ENCODE data around the gene EPN1.

The EPN1 gene

DNA sequence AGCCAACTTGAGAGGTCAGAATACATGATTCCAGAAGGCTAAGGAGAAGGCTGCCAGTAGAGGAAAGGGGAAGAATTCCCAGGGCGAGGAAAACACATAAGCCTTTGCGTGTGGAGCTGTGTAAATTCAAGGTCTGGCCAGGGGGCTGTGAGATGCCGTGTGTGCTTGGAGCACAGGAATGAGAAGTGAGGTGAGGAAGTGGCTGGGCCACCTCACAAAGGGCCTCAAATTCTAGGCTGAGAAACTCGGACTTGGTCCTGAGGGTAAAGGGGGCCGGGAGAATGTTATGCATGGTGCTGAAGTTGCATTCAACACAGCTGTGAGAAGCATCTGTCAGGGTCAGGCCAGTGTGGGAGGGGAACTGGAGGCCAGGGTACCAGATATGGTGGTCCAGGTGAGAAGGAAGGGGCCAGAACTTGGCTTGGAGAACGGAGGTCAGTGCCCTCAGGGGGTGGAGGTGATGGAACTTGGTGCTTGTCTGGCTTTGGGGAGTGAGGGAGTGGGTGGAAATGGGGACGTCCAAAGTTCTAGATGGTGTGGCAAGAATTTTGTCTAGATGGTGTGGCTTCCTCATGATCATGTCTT lies 39.1 kb upstream of the EPN1 start:
- peak overlapping the region; percentile 74 to 82 for H3K4me3 ChIP-seq (ENCODE audit: low read depth in 1 of 2, low read length in 1 of 2)
- peaks cover 7% of the 10 kb centered on the region for H3K36me3 ChIP-seq
- no peaks in the 10 kb centered on the region for H3K9me3 ChIP-seq
- peaks cover 46 to 57% of the 10 kb centered on the region in 2 experiments for H3K4me1 ChIP-seq (ENCODE audit: control insufficient read depth in 1 of 2, insufficient read depth in 1 of 2, low read depth in 1 of 2, low read length in 1 of 2)
- H3K27ac ChIP-seq: peak overlapping the region; percentile 93
- H3K27me3 ChIP-seq: peaks cover 15% of the 10 kb centered on the region
- TF ChIP-seq, protein P1, sequence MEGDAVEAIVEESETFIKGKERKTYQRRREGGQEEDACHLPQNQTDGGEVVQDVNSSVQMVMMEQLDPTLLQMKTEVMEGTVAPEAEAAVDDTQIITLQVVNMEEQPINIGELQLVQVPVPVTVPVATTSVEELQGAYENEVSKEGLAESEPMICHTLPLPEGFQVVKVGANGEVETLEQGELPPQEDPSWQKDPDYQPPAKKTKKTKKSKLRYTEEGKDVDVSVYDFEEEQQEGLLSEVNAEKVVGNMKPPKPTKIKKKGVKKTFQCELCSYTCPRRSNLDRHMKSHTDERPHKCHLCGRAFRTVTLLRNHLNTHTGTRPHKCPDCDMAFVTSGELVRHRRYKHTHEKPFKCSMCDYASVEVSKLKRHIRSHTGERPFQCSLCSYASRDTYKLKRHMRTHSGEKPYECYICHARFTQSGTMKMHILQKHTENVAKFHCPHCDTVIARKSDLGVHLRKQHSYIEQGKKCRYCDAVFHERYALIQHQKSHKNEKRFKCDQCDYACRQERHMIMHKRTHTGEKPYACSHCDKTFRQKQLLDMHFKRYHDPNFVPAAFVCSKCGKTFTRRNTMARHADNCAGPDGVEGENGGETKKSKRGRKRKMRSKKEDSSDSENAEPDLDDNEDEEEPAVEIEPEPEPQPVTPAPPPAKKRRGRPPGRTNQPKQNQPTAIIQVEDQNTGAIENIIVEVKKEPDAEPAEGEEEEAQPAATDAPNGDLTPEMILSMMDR (IDR thresholded peaks at IDR 0.05): no peak

DNA sequence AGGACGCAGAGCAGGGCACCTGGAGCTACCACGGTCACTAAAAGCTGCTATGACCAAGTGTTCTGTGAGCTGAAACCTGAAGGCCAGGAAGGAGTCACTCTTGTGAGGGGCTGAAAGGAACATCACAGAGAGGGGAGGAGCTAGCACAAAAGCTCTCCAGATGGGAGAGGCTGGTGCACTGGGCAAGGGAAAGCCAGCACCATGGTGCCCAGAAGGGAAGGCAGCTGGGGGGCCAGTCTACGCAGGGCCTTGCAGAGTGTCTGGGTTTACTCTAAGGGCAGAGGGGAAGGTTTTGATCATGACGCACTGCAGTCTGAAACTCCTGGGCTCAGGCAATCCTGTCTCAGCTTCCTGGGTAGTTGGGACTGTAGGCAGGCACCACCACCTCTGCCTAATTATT lies 38.3 kb upstream of the EPN1 start:
- H3K36me3 ChIP-seq: peaks cover 7% of the 10 kb centered on the region
- TF ChIP-seq, protein P1 (IDR thresholded peaks at IDR 0.05): no peak
- H3K4me1 ChIP-seq (ENCODE audit: control insufficient read depth in 1 of 2, insufficient read depth in 1 of 2, low read depth in 1 of 2, low read length in 1 of 2): peaks cover 48 to 62% of the 10 kb centered on the region in 2 experiments
- no peak overlapping the region for H3K4me3 ChIP-seq (ENCODE audit: low read depth in 1 of 2, low read length in 1 of 2)
- no peaks in the 10 kb centered on the region for H3K9me3 ChIP-seq
- peaks cover 21% of the 10 kb centered on the region for H3K27me3 ChIP-seq
- H3K27ac ChIP-seq: no peak overlapping the region

DNA sequence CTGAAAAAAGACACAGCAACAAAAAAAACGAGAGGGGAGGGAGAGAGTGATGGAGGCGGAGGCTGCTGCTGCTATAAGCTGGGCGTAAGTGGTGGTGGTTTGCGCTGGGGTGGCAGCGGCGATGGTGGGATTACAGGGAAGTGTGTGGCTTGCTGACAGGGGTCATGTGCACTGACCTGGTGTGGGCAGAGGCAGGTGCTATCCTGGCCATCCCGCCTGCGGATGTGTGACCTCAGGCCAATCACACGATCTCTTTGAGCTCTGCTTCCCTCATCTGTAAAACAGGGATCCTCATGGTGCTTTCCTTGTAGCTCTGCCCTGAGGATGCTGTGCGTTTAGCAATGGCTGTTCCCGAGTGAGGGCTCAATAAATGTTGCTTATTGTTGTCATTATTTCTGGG lies 37.5 kb upstream of the EPN1 start:
- no peak overlapping the region for H3K4me3 ChIP-seq (ENCODE audit: low read depth in 1 of 2, low read length in 1 of 2)
- peaks cover 29% of the 10 kb centered on the region for H3K27me3 ChIP-seq
- H3K9me3 ChIP-seq: no peaks in the 10 kb centered on the region
- peaks cover 50 to 63% of the 10 kb centered on the region in 2 experiments for H3K4me1 ChIP-seq (ENCODE audit: control insufficient read depth in 1 of 2, insufficient read depth in 1 of 2, low read depth in 1 of 2, low read length in 1 of 2)
- H3K27ac ChIP-seq: no peak overlapping the region
- TF ChIP-seq, protein P1 (IDR thresholded peaks at IDR 0.05): no peak
- H3K36me3 ChIP-seq: peaks cover 7% of the 10 kb centered on the region

DNA sequence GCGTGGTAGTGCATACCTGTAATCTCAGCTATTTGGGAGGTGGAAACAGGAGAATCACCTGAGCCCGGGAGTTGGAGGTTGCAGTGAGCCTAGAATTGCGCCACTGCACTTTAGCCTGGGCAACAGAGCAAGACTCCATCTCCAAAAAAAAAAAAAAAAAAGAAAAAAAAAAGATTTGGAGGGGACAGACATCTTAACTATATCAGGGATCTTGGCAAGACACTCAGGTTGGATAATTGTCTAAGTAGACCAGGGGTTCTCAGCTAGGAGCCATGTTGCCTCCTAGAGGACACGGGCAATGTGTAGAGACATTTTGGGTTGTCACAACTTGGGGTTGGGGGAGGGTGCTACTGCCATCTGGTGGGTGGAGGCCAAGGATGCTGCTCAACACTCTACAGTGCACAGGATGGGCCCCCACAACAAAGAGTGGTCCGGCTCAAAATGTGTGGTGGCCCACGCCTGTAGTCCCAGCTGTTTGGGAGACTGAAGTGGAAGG lies 36.1 kb upstream of the EPN1 start:
- TF ChIP-seq, protein P1 (IDR thresholded peaks at IDR 0.05): peak; percentile 28
- Histone ChIP-seq H3K9me3 (no peaks in the 10 kb centered on the region), H3K27me3 (peaks cover 36% of the 10 kb centered on the region), H3K4me1 (ENCODE audit: control insufficient read depth in 1 of 2, insufficient read depth in 1 of 2, low read depth in 1 of 2, low read length in 1 of 2) (peaks cover 59 to 69% of the 10 kb centered on the region in 2 experiments), H3K36me3 (peaks cover 7% of the 10 kb centered on the region), H3K4me3 (ENCODE audit: low read depth in 1 of 2, low read length in 1 of 2) (no peak overlapping the region), H3K27ac (no peak overlapping the region)

DNA sequence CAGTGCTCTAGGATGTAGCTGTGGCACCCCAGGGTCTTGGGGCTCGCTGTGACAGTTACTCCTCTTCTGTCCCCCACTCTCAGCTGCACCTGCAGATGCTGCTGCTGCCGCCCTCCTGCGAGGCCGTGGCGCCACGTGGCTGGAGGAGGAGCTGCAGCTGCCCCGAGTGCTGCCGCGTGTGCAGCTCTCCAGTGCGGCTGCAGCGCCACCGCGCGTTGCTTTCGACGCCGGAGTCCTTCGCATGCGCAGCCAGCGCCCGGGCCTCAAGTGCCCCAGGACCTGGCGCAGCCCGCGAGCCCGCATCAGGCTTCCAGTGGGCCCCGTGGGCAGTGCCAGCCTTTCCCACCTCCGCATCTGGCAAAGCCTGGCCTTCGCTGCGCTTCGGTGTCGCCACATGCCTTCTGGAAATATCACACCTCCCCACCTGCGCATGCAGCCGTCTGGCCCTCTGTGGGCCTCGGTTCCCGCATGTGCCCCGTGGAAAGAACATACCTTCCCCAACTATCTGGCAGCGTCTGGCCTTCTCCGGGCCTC lies 34.9 kb upstream of the EPN1 start:
- TF ChIP-seq, protein P1 (IDR thresholded peaks at IDR 0.05): peak; percentile 24
- Histone ChIP-seq H3K4me1 (ENCODE audit: control insufficient read depth in 1 of 2, insufficient read depth in 1 of 2, low read depth in 1 of 2, low read length in 1 of 2) (peaks cover 60 to 73% of the 10 kb centered on the region in 2 experiments), H3K27me3 (peaks cover 36% of the 10 kb centered on the region)

More for the DNA sequence above, 34.9 kb upstream of the EPN1 start:
- peak overlapping the region; percentile 73 to 96 for H3K4me3 ChIP-seq (ENCODE audit: low read depth in 1 of 2, low read length in 1 of 2)
- peaks cover 15% of the 10 kb centered on the region for H3K36me3 ChIP-seq
- peak overlapping the region; percentile 83 for H3K27ac ChIP-seq
- H3K9me3 ChIP-seq: no peaks in the 10 kb centered on the region

Measured in neutrophil (primary cell).